ENCODE results near the gene PTPN7. TPM values are rescaled to one million over a fixed set of nuclear protein-coding genes. Genes with fewer than 3 reads are reported as not detected.
"Not testable (repeated sequence)": the region's sequence is repeated elsewhere in the genome, so short reads cannot be mapped to it uniquely, and the experiment has no call there.

PTPN7 gene
- polyA plus RNA-seq, 2 of the 4 experiments (the other 2 are of a cell fraction) = 0.08 TPM; not detected in 1

- TF ChIP-seq E2F6 (IDR thresholded peaks at IDR 0.05; ENCODE audit: borderline replicate concordance, low read depth) = no peak
- no peak for TF ChIP-seq HDAC2 (IDR thresholded peaks at IDR 0.05)
- TF ChIP-seq, protein P1, sequence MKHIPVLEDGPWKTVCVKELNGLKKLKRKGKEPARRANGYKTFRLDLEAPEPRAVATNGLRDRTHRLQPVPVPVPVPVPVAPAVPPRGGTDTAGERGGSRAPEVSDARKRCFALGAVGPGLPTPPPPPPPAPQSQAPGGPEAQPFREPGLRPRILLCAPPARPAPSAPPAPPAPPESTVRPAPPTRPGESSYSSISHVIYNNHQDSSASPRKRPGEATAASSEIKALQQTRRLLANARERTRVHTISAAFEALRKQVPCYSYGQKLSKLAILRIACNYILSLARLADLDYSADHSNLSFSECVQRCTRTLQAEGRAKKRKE (CRISPR knock-in tag; IDR thresholded peaks at IDR 0.05; ENCODE audit: low read depth) = no peak
- TF ChIP-seq REST (IDR thresholded peaks at IDR 0.05) = no peak
- no peak for TF ChIP-seq POLR2A (IDR thresholded peaks at IDR 0.05; ENCODE audit: low read length)
- no peak for TF ChIP-seq CBX8 (IDR thresholded peaks at IDR 0.05)
Measured at GRCh38 chr1:202168861-202169260, 8.5 kb upstream of the PTPN7 start (continued).

GRCh38 chr1:202167708-202168415, 7.5 kb upstream of the PTPN7 start:
- H3K4me3 ChIP-seq = no peak overlapping the region
- peaks cover 1% of the 10 kb centered on the region; the same call in 2 of the 3 replicates for H3K4me1 ChIP-seq
- no peak overlapping the region for H3K27ac ChIP-seq
- TF ChIP-seq CTCF (IDR thresholded peaks at IDR 0.05) = no peak
- no peak for TF ChIP-seq POLR2A (IDR thresholded peaks at IDR 0.05; ENCODE audit: low read length)
- TF ChIP-seq POLR2AphosphoS2 (conservative IDR thresholded peaks at IDR 0.05; ENCODE audit: low read length) = no peak
- TF ChIP-seq RFX5 (IDR thresholded peaks at IDR 0.05) = no peak
- TF ChIP-seq CEBPB (IDR thresholded peaks at IDR 0.05) = no peak
- no peak for TF ChIP-seq MAFK (IDR thresholded peaks at IDR 0.05; ENCODE audit: partially characterized antibody)
- TF ChIP-seq ZC3H11A (IDR thresholded peaks at IDR 0.05) = no peak
- ChIA-PET CTCF (interaction anchor here (0.8 to 2.8 kb wide), 3 partner anchors 15 to 33 kb away, joined by 4 to 8 read pairs (median 7); no protein-coding TSS in a partner anchor), POLR2A (no interaction called here)
- H3K9me3 ChIP-seq = no peaks in the 10 kb centered on the region
- 77% methylated on average over 8 of the region's 18 CpGs for WGBS (ENCODE audit: missing lambda C conversion rate)
- no peak overlapping the region for H3K4me2 ChIP-seq
- ATAC-seq (no peak), FAIRE-seq (no peak), DNase-seq (ENCODE audit: low read depth in 1 of 2, low spot score in 1 of 2) (no peak)

- H3K27ac ChIP-seq; H3K4me2 ChIP-seq; FAIRE-seq; ATAC-seq; POLR2A ChIA-PET; H3K9me3 ChIP-seq; DNase-seq (ENCODE audit: low read depth in 1 of 2, low spot score in 1 of 2); H3K4me1 ChIP-seq; H3K4me3 ChIP-seq: not testable (repeated sequence)
- whole genome bisulfite sequencing (ENCODE audit: missing lambda C conversion rate) = 87% methylated on average over 13 of the region's 13 CpGs
- CTCF ChIA-PET = interaction anchor here (0.8 to 3.0 kb wide), 6 partner anchors 11 to 149 kb away, joined by 3 to 9 read pairs (median 6); no protein-coding TSS in a partner anchor
Measured at GRCh38 chr1:202167054-202167453, 6.7 kb upstream of the PTPN7 start.
